Liver (tissue), 9 donors: ENCODE measurements around the gene RUNX1. TPM values are rescaled to one million over a fixed set of nuclear protein-coding genes. Genes with fewer than 3 reads are reported as not detected.
"Not testable (repeated sequence)": the region's sequence is repeated elsewhere in the genome, so short reads cannot be mapped to it uniquely, and the experiment has no call there.

Source experiments
- DNase-seq: peaks from one replicate; pipeline ENCODE4 v3.0.0-alpha.2; 2017; ENCODE audit warnings: low spot score
- H3K27ac ChIP-seq, 2 donors: one replicate each; pipeline ENCODE4 v1.7.0; 2013; ENCODE audit warnings: inconsistent platforms in 2 of 2, low read length in 2 of 2, control low read depth in 1 of 2, low read depth in 1 of 2, mild to moderate bottlenecking in 1 of 2
- H3K27me3 ChIP-seq, 4 donors: one replicate each; pipeline versions ENCODE4 v1.6.1 to v1.7.0; 2013; ENCODE audit warnings: low read length in 3 of 4, inconsistent platforms in 1 of 4, mild to moderate bottlenecking in 1 of 4, moderate library complexity in 1 of 4; ENCODE audit not compliant: control insufficient read depth in 4 of 4, insufficient read depth in 4 of 4
- H3K36me3 ChIP-seq, 4 donors: one replicate each; pipeline versions ENCODE4 v1.6.1 to v1.7.0; 2013; ENCODE audit warnings: low read length in 3 of 4, mild to moderate bottlenecking in 3 of 4, low read depth in 1 of 4, moderate library complexity in 1 of 4; ENCODE audit not compliant: control insufficient read depth in 4 of 4, insufficient read depth in 3 of 4
- H3K4me1 ChIP-seq, 4 donors: one replicate each; pipeline versions ENCODE4 v1.6.1 to v1.7.0; 2013; ENCODE audit warnings: low read length in 3 of 4, mild to moderate bottlenecking in 3 of 4, moderate library complexity in 1 of 4; ENCODE audit not compliant: control insufficient read depth in 4 of 4, insufficient read depth in 4 of 4
- H3K4me3 ChIP-seq, 3 donors: one replicate each; pipeline versions ENCODE4 v1.6.1 to v1.7.0; 2013; ENCODE audit warnings: low read length in 3 of 3, control low read depth in 1 of 3, low read depth in 1 of 3, mild to moderate bottlenecking in 1 of 3
- H3K9ac ChIP-seq, 2 donors: one replicate each; pipeline ENCODE4 v1.7.0; 2013; ENCODE audit warnings: low read length in 2 of 2, mild to moderate bottlenecking in 2 of 2, moderate library complexity in 2 of 2, control low read depth in 1 of 2, low read depth in 1 of 2
- H3K9me3 ChIP-seq, 4 donors: one replicate each; pipeline versions ENCODE4 v1.6.1 to v1.7.0; 2013; ENCODE audit warnings: low read length in 3 of 4; ENCODE audit not compliant: control insufficient read depth in 4 of 4
- FOXA1 ChIP-seq: IDR thresholded peaks from 2 replicates; pipeline ENCODE4 v1.6.1; 2016; ENCODE audit warnings: antibody characterized with exemption
- JUND ChIP-seq, 2 donors: IDR thresholded peaks; 2 replicates each; pipeline ENCODE4 v1.6.1; 2016; ENCODE audit warnings: antibody characterized with exemption in 2 of 2
- NR2F2 ChIP-seq: IDR thresholded peaks from 2 replicates; pipeline ENCODE4 v1.6.1; 2016; ENCODE audit warnings: antibody characterized with exemption
- REST ChIP-seq: IDR thresholded peaks from 2 replicates; pipeline ENCODE4 v1.6.1; 2016; ENCODE audit warnings: antibody characterized with exemption, mild to moderate bottlenecking
- RXRA ChIP-seq, 2 donors: IDR thresholded peaks; 2 replicates each; pipeline ENCODE4 v1.6.1; 2017 to 2018; ENCODE audit warnings: antibody characterized with exemption in 2 of 2, mild to moderate bottlenecking in 1 of 2
- ZBTB33 ChIP-seq: IDR thresholded peaks from 2 replicates; pipeline ENCODE4 v1.6.1; 2016; ENCODE audit warnings: antibody characterized with exemption
- WGBS: extraction: QIAGEN DNeasy Blood & Tissue Kit; methylation state at CpG from one replicate; pipeline ENCODE4 v1.1.7; 2013; 5-methylcytosine and 5-hydroxymethylcytosine counted together
- polyA plus RNA-seq, 2 donors: library from polyadenylated mRNA; stranded (reverse) in 1 of 2; unstranded in 1 of 2; fragments of 200-250 nt in 1 of 2; fragments of >200 nt in 1 of 2; fragmentation: Nextera tagmentation in 1 of 2; extraction: Ambion mirVana in 1 of 2; gene quantifications; one replicate each; pipeline versions ENCODE4 v1.2.1 to v1.2.3, GENCODE V29; 2013 to 2015
- total RNA-seq, 2 donors: library from RNA; depleted of rRNA; stranded (reverse); fragments of >200 nt; gene quantifications; one replicate each; pipeline ENCODE4 v1.2.3, GENCODE V29; 2014
- donor health status: healthy.
- donor health status: healthy.
- donor health status: healthy.
- donor health status: healthy.
- donor health status: healthy.

Gene RUNX1
- total and polyA plus RNA-seq, 4 donors = 0.98 to 7.2 (median 3.1) TPM

DNA sequence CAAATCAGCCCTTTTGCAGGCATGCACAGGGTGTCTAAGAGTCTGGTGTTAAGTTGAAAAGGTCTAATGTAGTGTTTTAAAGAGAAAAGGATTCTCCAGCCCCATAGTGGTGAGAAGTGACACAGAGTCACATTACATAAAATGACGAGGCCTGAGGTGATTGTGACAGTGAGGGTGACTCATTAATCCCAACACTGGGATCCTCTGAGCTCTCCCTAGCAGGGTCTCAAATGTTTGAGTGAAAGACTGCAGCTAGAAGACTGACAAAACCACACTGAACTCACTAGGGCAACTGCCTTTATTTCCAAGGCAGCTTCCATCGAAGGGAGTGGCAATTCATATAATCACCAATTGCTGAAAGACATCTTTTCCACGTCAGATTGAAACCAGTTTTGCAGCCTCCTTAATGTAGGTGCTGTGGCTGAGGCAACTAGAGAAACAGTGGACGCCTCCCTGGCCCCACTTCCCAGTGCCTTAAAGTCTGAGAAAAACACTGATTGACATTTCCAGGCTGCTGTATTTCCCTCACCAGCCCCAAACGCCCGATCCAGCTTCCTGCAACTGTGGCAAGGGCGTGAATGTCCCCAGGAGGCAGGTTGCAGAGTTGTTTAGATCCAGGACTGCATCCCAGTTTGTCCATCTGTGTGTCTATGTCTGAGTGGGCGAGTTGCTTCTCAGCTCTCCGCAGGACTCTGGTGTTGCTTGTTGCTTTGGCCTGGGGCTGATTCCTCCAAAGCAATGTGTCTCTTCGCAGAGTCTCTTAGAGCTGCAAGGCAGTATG lies 81.4 kb downstream of the RUNX1 start:
- H3K27ac ChIP-seq = no peak overlapping the region
- no peak overlapping the region for H3K9ac ChIP-seq
- H3K27me3 ChIP-seq = no peaks in the 10 kb centered on the region
- WGBS = 78% methylated on average over 10 of the region's 10 CpGs
- H3K4me3 ChIP-seq = no peak overlapping the region
- no peak for DNase-seq
- no peaks in the 10 kb centered on the region for H3K4me1 ChIP-seq
- H3K9me3 ChIP-seq = no peaks in the 10 kb centered on the region
- TF ChIP-seq FOXA1 (no peak), NR2F2 (no peak), REST (no peak), JUND (IDR thresholded peaks at IDR 0.05) (no peak)
- no peaks in the 10 kb centered on the region for H3K36me3 ChIP-seq

DNA sequence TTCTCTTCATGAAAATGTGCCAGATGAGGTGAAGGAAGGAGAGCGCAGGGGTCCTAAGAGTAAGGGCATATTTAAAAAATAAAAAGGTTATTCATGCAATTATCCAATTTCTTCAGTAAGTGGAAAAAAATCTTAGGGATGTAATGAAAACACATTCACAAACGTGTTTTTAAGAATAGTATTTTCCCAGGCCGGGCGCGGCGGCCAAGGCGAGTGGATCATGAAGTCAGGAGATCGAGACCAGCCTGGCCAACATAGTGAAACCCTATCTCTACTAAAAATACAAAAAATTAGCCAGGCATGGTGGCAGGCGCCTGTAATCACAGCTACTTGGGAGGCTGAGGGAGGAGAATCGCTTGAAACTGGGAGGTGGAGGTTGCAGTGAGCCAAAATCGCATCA lies 82.2 kb downstream of the RUNX1 start:
- not testable (repeated sequence) for H3K27me3 ChIP-seq, H3K4me1 ChIP-seq, H3K27ac ChIP-seq, H3K9me3 ChIP-seq, H3K36me3 ChIP-seq, H3K9ac ChIP-seq, DNase-seq, H3K4me3 ChIP-seq
- 96% methylated on average over 11 of the region's 11 CpGs for WGBS

GRCh38 chr21:34965200-34966174 lies 83.6 kb downstream of the RUNX1 start:
- Histone ChIP-seq H3K36me3 (no peaks in the 10 kb centered on the region), H3K4me1 (no peaks in the 10 kb centered on the region), H3K9me3 (no peaks in the 10 kb centered on the region), H3K27me3 (no peaks in the 10 kb centered on the region), H3K27ac (no peak overlapping the region), H3K4me3 (no peak overlapping the region), H3K9ac (no peak overlapping the region)
- TF ChIP-seq JUND (IDR thresholded peaks at IDR 0.05) = no peak
- TF ChIP-seq ZBTB33 = no peak
- no peak for TF ChIP-seq RXRA (IDR thresholded peaks at IDR 0.05)
- DNase-seq = no peak
- 80% methylated on average over 10 of the region's 10 CpGs for WGBS
